ENCODE results near the gene CLCN2.

CLCN2 gene

DNA sequence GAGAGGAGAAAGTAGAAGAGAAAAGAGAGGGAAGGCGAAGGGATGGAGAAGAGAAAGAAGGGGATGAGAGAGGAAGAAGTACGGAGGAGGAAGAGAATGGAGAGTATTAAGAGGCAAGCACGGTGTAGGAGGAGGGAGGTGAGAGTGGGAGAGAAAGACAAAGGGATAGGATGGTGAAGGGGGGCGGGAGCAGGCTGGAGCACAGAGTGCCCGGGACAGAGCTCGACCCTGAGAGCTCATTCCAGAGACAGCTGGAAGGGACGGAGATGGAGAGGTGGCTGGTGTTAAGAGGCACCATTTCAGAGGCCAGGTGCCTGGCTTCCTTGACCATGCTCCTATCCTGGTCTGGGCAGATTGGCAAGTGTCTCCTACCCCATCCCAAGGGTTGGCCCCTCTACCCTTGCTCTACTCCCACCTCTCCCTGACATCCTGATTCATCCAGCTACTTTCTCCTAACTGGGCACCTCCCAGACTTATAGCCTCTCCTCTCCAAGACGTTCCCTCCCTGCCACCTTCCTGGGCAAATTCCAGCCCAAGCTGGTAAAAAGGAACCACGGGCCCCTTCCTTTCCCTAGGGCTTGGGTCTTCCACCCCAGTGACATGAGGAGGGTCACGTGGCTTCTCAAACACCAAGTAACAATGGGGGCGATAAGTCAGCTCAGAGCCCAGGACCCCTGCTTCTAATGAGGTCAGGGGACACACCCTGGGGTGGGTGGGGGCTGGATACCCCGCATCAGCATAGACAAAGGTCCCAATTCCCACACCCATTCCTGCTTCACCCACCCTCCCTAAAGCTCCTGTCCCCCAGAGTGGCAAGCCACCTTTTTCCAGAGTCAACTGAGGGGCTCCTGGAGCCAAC lies 1.1 kb downstream of the CLCN2 start:
- no peak for DNase-seq (ENCODE audit: low read depth in 2 of 2)

DNA sequence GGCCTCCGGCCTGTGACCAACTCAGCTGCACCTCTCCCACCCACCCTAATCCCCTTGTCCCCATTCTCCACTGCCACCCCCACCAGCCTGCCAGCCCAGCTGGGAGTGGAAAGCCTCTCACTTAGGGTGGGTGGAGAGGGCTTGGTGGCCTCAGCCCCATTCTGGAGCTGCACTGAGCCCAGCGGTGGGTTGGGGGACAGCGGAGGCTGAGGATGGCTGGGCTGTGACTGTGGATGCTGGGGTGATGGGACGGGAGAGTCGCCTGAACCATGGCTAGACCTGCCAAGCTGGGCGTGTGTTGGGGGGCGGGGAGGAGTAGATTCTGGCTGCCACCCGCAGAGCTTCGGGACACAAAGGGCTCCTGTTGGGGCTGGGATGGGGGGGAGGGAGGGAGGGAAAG lies 1.8 kb downstream of the CLCN2 start:
- DNase-seq (ENCODE audit: low read depth in 2 of 2): no peak

DNA sequence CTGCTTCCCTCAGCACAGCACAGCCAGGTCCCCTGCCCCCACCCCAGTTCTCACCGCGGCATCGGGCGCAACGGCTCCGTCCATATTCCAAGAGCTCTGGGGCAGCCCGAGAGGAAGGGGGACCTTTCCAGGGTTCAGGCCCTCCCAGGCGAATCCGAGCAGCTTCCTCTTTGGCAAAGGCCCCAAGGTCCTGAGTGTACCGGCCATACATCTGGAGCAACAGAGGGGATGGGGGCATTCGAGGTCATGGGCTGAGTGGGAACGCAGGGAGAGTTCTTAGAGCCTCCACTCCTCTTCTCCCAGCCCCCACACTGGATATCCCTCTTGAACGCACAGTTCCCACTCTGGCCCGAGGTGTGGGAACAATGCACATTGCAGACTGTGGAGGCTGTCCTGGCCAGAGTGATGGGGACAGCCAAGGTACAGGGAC lies 2.5 kb downstream of the CLCN2 start:
- no peak for DNase-seq (ENCODE audit: low read depth in 2 of 2)

DNA sequence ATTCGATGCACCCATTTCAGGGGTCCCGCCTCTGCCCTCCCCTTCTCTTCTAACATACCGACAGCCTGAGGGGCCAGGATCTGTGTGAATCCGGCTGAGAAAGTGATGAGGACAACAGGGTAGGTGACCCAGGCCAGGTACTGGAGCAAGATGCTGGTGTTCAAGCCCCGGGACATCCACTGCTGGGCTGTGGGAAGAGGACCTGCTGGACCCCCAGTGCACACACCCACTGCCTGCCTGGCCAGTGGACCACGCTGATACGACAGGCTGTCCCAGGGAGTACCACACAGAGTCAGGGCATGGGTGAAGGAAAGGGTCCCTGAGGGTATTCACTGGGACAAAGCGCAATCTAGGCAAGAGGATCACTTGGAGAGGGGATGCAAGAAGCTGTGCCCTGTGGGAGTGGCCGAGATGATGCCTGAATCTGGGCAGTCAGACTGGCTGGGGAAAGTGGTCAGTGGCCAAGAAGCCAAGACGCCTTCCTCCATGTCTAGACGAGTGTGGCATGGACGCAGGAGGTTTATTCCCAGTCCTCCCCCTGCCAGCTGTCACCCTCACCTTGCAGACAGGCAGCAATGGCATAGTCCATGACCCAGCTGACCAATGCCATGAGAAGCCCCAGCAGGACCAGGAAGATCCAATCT lies 3.2 kb downstream of the CLCN2 start:
- no peak for DNase-seq (ENCODE audit: low read depth in 2 of 2)

DNA sequence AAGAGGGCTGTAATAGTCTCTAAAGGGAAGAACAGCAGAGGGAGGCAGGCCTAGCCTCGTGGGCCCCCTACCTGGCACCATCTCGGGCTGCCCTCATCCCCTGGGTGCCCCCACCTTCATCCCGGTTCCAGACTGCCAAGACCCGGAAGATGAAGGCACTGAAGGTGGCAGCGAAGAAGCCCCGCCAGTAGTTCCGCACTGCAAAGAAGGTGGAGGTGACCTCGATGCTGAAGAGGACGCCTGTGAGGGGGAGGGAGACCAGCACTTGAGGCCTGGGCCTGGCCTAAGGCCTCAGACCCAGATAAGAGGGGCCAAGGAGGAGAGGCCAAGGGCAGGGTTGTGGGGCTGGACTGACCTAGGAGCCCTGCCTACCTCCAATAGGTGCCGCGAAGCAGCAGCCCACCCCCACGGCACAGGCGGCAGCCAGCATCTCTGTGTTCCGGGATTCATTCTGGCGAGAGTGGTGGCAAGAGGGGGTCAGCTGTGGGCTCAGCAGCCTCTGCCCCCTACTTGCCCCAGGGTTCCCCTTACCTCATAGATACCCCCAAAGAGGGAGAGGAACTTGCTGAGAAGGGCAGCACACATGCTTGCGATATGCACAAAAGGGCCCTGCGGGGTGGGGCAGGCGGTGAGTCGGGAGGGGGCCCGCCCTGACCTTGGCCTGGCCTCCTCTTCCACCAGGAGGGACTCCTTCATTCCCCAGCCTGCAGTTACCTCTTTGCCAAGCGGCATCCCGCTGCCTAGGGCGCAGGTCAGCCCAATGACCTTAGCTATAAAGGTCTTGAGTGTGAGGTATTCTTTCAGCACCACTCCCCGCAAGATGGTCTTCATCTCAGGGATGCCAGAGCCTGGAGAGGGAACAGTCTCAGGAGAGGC lies 3.9 kb downstream of the CLCN2 start:
- no peak for DNase-seq (ENCODE audit: low read depth in 2 of 2)

DNA sequence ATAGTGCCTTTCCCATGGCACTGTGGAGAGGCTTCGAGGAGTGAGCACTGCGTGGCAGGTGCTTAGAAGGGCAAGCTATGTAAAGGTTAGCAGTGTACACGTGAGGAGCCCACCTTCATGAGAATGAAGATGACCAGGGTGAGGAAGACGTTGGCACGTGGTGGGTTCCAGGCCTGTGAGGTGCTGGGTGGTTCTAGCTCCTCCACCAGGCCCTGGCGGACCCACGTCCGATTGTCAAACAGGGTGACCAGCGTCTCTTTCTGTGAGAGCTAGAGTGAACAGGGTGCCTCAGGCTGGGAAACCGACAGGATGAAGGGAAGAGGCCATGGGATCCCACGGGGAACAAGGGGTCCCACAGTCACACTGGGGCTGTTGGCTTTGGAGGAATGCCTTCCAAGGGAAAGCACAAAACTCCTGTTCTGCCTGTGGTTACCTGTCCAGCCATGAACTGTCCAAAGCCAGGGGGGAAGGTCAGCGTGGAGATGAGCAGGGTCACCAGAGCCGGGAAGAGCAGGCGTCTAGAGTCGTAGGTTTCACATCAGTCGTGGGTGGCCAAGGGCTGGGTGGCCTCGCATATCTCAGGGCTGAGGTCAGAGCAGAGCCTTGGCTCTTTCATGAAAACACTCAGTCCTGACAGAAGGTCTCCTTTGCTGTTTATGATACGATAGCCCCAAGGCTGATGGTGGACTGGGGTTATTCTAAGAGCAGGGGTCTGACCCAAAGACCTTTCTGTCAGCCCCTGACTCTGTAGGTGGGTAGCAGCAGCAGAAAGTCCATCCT lies 6.0 kb downstream of the CLCN2 start:
- DNase-seq (ENCODE audit: low read depth in 2 of 2): no peak

DNA sequence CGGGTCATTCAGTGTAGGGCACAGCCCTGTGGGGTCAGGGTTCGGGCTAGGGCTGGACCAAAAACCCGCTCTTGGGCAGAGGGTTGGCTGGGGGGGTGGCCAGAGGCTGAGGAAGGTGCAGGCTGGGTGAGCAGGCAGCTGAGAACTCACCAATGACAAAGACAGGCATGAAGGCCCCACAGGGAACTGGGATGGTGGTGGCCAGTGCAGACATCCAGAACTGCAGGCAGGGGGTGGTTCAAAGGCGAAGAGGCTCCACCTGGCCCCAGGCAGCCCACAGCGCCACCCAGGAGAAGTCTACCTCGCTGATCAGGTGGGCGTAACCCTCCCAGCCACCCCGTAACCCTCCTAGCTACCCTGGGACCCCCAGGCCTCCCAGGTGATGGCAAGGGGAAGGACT lies 6.7 kb downstream of the CLCN2 start:
- DNase-seq (ENCODE audit: low read depth in 2 of 2): no peak

DNA sequence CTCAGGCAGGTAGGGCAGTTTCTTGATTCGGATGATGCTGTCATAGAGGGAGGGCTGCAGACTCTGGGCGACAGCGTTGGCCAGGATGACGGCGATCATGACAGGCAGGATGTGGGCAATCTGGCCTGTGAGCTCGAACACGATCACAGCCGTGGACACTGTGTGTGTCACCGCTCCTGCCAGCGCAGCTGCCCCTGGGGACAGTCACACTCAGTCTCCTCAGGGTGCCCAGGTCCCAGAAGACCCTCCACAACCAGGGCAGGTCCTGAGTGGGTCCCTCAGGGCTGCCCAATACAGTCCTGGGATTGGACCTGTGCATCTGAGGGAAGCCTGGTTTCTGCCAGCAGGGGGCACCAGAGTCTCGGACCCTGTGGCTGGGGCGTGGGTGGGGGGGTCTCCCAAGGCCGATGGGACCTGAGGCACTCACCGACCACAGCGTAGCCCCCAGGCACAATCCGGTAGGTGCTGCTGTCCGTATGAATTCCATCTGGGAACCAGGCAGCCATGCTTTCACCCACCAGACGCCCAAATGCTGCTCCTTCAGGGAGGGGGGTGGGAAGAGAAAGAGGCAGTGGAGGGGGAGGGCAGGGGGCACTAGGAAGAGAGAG lies 7.2 kb downstream of the CLCN2 start:
- DNase-seq (ENCODE audit: low read depth in 2 of 2): peak; percentile 63 to 69

DNA sequence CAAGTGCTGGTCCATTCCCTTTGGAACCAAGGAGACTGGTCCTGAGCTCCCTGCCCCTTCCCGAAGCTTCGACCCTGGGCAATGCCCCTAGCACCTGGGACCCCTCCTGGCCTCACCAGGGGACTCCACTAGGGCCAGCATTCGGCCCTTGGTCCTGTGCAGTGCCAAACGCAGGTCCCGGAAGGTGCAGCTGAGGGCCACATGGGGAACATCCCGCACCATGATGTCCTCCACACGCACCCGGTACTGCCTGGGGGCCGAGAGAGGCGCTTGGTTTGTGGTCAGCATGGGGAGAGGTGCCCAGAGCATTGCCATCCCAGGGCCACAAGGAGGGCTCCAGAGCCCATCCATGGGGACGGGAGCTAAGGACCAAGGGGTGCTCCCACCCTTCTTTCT lies 7.9 kb downstream of the CLCN2 start:
- no peak for DNase-seq (ENCODE audit: low read depth in 2 of 2)

DNA sequence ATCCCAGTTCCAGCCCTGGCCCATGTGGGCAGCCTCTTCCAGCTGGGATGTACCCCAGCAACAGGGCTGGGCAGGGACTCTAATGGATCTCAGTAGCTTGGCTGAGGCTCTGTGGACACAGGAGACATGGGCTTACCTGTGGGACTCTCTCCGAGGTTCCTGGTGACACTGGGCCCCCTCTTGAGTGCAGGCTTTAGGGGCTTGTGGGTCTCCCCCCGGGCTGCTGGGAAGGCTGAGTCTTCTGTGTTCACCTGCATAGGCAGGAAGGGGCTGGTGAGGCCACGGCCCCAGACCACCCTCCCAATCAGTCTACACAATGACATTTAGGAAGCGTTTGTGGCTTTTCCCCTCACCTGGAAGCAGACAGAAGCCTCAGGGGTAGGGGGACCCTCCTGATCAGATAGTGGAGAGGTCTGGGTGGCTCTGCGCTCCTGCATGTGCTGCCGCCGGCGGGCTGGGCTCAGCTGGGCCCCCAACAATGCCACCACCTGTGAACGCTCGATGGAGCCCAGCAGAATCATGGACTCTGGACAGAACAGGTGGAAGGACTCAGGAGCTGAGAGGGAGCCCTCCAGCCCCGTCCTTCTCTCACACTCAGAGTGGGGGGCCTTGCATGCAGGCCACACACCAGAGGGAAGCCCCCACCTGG lies 8.4 kb downstream of the CLCN2 start:
- no peak for DNase-seq (ENCODE audit: low read depth in 2 of 2)

DNA sequence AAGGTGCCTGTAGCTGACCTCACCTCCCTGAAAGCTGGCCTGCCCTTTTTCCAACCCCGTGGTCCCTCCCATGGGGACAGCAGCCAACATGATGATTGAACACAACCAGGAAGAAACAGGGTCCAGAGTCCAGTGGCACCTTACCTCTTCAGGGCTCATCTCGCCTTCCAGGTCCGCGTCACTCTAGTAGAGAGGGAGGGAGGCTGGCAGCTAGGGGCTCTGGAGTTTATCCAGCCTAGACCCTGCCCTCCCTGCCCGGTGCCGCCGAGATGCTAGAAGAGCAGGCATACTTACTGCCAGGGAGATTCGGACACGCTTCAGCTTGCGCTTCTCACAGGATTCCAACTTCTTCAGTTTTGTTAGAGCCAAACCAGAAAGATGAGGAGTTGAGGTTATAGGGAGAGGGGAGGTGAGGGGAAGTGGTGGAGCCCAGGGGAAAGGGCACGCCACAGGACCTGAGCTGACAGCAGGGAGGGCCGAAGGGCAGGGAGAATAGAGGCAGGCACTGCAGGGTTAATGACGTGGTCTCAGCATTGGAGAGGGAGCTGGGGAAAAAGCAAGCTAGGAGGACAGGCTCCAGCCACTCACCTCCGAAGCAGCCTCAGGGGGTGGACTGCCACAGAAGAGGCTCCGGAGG lies 9.1 kb downstream of the CLCN2 start:
- DNase-seq (ENCODE audit: low read depth in 2 of 2): no peak

DNA sequence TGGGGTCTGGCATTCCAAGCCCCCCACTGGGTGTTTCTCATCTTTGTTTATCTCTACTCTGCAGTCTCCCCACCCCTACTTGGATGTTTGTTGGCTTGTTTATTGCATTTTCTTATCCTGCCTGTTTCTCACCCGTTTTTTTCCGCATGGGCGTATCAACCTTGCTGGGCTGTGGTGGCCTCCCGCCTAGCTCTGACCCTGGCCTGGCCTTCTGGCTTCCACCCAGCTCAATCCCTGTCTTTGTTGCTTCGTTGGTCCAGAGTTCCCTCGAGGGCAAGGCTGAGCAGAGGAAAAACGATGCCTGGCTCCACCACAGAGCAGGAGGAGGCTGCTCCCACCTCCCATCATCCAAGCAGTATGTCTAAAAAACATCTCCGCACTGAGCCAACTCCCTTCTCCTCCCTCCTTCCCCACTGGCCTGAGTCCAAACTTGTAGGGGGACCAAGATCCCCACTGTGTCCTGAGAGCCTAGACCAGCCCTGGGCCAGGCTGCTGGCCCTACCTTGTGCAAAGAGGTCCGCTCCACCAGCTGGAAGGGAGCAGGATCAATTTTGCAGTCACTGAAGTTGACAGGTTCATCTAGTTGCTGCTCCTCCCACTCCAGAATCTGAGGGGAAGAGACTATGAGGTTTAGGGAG lies 9.8 kb downstream of the CLCN2 start:
- no peak for DNase-seq (ENCODE audit: low read depth in 2 of 2)

DNA sequence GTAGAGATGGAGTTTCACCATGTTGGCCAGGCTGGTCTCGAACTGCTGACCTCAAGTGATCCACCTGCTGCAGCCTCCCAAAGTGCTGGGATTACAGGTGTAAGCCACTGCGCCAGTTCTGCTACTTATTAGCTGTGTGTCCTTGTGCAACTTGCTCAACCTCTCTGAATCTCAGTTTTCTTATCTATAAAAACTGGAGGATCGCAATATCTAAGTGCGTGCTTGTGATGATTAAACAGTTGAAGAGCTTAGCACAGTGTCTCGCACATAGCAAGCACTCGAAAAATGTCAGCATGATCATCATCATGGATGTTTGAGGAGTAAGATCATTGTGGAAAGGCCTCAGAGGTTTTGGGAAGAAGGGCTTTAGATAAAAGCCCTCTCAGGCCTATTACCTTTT lies 10.8 kb downstream of the CLCN2 start:
- DNase-seq (ENCODE audit: low read depth in 2 of 2): no peak

DNA sequence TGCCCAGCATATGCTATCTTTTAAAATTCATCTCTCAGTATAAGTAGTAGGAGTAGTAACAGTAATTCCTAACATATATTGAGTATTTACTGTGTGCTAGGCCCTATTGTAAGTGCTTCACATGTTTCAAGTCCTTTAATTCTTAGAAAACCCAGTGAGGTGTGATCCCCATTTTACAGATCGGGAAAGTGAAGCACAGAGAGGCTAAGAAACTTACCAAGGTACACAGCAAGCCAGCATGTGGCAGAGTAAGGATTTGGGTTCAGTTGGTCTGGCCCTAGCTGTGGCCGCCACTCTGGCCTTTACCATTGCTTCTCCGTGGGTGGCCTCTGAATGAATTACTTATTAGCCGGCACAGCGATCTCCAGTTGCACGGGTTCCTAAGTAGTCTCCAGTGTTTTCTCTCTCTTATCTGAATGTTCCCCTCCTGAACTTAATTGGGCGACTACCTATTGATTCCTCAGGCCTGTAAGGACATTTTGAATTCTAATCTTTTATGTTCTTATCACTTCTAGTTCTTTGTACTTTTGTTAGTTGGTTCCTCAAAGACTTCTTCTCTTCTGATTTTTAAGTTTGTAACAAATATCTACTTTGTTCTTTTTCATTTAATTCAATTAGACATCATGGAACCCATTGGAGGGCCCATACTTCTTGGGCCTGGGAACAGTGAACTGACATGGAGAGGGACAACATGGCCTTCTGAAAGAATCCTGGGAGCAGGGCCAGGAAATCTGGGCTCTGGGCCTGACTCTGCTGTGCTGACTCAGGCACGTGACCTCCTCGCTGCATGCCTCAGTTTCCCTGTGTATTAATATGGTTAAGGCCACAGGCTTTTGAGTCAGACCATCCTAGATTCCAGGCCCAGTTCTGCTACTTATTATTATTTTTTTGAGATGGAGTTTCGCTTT lies 11.6 kb downstream of the CLCN2 start:
- DNase-seq (ENCODE audit: low read depth in 2 of 2): no peak

DNA sequence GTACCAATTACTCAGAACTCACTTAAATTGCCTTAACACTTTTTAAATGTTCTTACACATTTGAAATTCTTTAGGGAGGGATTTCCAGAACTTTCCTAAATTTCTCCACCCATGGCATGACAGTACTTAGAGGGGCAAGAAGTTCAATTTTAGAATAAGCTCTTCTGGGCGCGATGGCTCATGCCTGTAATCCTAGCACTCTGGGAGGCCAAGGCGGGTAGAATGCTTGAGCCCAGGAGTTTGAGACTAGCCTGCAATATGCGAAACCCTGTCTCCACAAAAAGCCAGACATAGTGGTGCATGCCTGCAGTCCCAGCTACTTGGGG lies 13.4 kb downstream of the CLCN2 start:
- no peak for DNase-seq (ENCODE audit: low read depth in 2 of 2)

DNA sequence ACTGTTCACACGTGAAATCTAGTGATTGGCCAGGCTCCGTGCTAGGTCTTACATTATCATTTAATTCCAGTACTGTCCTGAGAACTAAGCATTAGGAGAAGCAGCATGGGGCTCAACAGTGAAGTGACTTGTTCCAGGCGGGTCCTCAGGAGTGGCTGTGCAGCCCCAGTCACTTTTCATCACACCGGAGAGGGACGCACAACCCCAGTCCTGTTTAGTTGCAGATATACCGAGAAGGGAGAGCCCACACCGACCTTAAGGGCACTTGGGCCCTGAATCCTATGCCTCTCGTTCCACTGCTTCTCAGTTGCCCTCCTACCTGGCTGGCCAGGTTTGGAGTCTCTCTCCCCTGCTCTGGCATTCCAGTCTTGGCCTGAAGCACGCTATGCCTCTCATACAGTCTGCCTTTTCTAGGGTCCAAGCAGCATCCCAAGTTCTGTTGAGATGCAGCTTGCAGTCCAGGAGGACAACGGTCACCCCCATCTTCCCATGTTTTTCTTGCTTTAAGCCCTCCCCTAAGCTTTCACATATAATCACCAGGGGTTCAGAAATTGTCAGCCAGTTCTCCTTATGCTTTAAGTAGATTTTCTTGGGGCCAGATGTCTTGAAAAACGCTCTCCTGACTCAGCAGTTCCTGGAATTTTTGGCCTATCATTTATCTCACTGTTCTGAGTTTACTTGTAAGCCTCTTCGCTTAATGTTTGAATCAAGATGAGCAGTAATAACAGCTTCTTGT lies 13.9 kb downstream of the CLCN2 start:
- DNase-seq (ENCODE audit: low read depth in 2 of 2): no peak

DNA sequence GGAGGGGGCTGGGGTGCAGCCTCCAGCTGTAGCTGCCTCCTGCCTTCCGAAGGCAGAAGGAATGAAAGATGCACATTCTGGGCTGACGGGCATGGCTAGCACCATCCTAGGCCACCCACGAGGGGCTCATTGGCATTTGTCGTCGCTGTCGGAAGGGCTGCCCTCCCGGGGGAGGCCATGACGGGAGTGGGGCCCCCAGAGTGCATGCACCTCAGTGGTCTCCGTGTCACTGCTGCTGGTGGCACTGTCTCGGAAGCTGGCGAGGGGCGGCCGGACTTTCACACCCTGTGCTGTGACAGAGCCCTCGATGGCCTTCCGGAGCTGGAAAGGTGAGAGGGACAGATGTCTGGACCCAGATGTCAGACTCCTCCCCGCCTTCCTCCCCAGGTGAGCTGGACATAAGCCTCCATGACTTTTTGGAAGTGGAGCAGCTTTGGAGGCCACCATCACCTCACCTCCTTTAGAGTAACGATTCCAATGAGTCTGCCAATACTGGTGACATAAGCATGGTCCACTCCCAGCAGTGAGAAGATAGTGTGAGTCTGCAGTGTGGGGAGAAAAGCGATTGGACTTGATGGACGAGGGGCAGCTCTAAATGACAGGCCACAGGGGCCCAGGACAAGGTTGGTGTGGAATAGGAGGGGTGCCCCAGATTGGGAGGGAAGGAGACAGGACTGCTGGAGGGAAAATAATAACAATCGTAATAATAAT lies 14.8 kb downstream of the CLCN2 start:
- no peak for DNase-seq (ENCODE audit: low read depth in 2 of 2)

All from stimulated activated CD4-positive, alpha-beta T cell treated with anti-CD3 and anti-CD28 coated beads, Interleukin-1b, Interleukin-23, amount 100 ng/mL, for 4 hours (primary cell).